Fibroblast of lung (primary cell): ENCODE measurements around the gene MFAP2. TPM values are rescaled to one million over a fixed set of nuclear protein-coding genes. Genes with fewer than 3 reads are reported as not detected.

Experiments used
- DNase-seq, 2 donors: peaks; one replicate each; pipeline versions ENCODE4 v3.0.0 to v3.0.0-alpha.2; 2010; ENCODE audit warnings: low read depth in 2 of 2
- H2AFZ ChIP-seq: 2 replicates; pipeline ENCODE4 v1.5.1; 2012; ENCODE audit warnings: low read length, control low read depth, inconsistent platforms
- H3K27ac ChIP-seq: 2 replicates; pipeline ENCODE4 v1.5.1; 2011; ENCODE audit warnings: low read length, control low read depth; ENCODE audit not compliant: insufficient read depth
- H3K27me3 ChIP-seq: 2 replicates; pipeline ENCODE4 v1.5.1; 2011; ENCODE audit warnings: mild to moderate bottlenecking, low read length; ENCODE audit not compliant: control insufficient read depth, insufficient read depth
- H3K36me3 ChIP-seq: 2 replicates; pipeline ENCODE4 v1.5.1; 2011; ENCODE audit warnings: low read length; ENCODE audit not compliant: control insufficient read depth, insufficient read depth
- H3K4me1 ChIP-seq: 2 replicates; pipeline ENCODE4 v1.5.1; 2011; ENCODE audit warnings: low read length; ENCODE audit not compliant: control insufficient read depth, insufficient read depth; ENCODE audit errors: extremely low read depth
- H3K4me2 ChIP-seq: 2 replicates; pipeline ENCODE4 v1.5.1; 2011; ENCODE audit warnings: low read length, control low read depth; ENCODE audit not compliant: insufficient read depth; ENCODE audit errors: extremely low read depth
- H3K4me3 ChIP-seq, 4 experiments: fragments of 200-600 bp in 1 of 4; sonication (generic) in 1 of 4; replicated peaks in 1 of 4; 2 replicates each; pipeline ENCODE4 v1.5.1; 2011 to 2016; ENCODE audit warnings: low read length in 4 of 4, low read depth in 3 of 4, mild to moderate bottlenecking in 3 of 4, control low read depth in 2 of 4, inconsistent platforms in 1 of 4, mixed read lengths in 1 of 4; ENCODE audit not compliant: insufficient read depth in 1 of 4; ENCODE audit errors: control extremely low read depth in 1 of 4
- H3K79me2 ChIP-seq: 2 replicates; pipeline ENCODE4 v1.5.1; 2012; ENCODE audit warnings: mild to moderate bottlenecking, low read length, inconsistent platforms; ENCODE audit not compliant: control insufficient read depth, insufficient read depth
- H3K9ac ChIP-seq: 2 replicates; pipeline ENCODE4 v1.5.1; 2011; ENCODE audit warnings: mild to moderate bottlenecking, low read length, control low read depth; ENCODE audit not compliant: insufficient read depth
- H3K9me3 ChIP-seq: 2 replicates; pipeline ENCODE4 v1.5.1; 2012; ENCODE audit warnings: low read depth, low read length; ENCODE audit not compliant: control insufficient read depth, insufficient read depth
- H4K20me1 ChIP-seq: 2 replicates; pipeline ENCODE4 v1.5.1; 2011; ENCODE audit warnings: low read length; ENCODE audit not compliant: control insufficient read depth, insufficient read depth; ENCODE audit errors: extremely low read depth
- CTCF ChIP-seq, 2 donors: IDR thresholded peaks in 1 of 2; conservative IDR thresholded peaks in 1 of 2; 1 replicate in 1 of 2; 2 replicates in 1 of 2; pipeline ENCODE4 v1.5.1; 2011 to 2012; ENCODE audit warnings: low read length in 2 of 2, control low read depth in 1 of 2, inconsistent platforms in 1 of 2, low read depth in 1 of 2, mild to moderate bottlenecking in 1 of 2
- EZH2 ChIP-seq: IDR thresholded peaks from 2 replicates; pipeline ENCODE4 v1.5.1; 2012; ENCODE audit warnings: low read length, control low read depth, mild to moderate bottlenecking; ENCODE audit errors: missing control alignments
- polyA plus RNA-seq, 2 donors: library from polyadenylated mRNA; depleted of rRNA in 1 of 2; stranded (reverse) in 1 of 2; unstranded in 1 of 2; fragments of >200 nt; gene quantifications; 2 replicates each; pipeline ENCODE4 v1.2.1, GENCODE V29; 2011 to 2012; ENCODE audit warnings: missing spikeins in 1 of 2
- total RNA-seq: library from RNA; depleted of rRNA; stranded (reverse); fragments of >200 nt; gene quantifications from 2 replicates; pipeline ENCODE4 v1.2.1, GENCODE V29; 2014

Gene MFAP2
- total and polyA plus RNA-seq, 2 donors (not counting 1 experiment from before 2014, with no cell fraction given), result 14.1 to 16.2 TPM

- Histone ChIP-seq H3K9me3 (no peaks in the 10 kb centered on the region), H3K36me3 (peaks cover 7% of the 10 kb centered on the region), H3K79me2 (no peaks in the 10 kb centered on the region), H3K4me1 (no peaks in the 10 kb centered on the region), H2AFZ (no peak overlapping the region), H3K4me3 (no peak overlapping the region), H3K27ac (no peak overlapping the region), H3K4me2 (no peak overlapping the region), H3K27me3 (no peaks in the 10 kb centered on the region), H4K20me1 (no peaks in the 10 kb centered on the region), H3K9ac (no peak overlapping the region)
- TF ChIP-seq CTCF (conservative IDR thresholded peaks at IDR 0.05 in 1 of 2, IDR thresholded peaks at IDR 0.05 in 1 of 2; ENCODE audit: low read depth in 1 of 2, low read length in 2 of 2) (no peak), EZH2 (no peak)
- DNase-seq, result no peak
These were observed 11.7 kb upstream of the MFAP2 start for GRCh38 chr1:16992102-16992501.

DNA sequence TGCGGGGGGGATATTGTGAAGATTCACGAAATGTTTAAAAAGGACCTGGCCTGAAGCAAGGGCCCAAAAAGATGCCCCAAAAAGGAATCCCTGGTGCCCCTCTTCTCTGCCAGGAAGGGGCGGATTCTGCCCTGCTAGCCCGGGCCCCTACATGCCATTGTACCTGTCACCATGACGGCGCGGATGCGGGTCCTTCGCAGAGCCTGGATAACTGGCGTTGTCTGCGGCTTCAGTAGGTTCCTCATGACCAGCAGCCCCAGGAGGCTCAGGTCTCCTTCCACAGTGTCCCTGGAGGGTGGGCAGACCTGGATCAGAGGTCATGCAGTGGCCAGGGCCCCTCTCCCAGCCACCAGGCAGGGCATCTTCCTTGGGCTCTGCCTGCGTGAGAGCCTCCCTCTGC, 11.2 kb upstream of the MFAP2 start:
- Histone ChIP-seq H4K20me1 (no peaks in the 10 kb centered on the region), H3K9me3 (no peaks in the 10 kb centered on the region), H3K36me3 (peaks cover 6% of the 10 kb centered on the region), H3K4me1 (no peaks in the 10 kb centered on the region), H3K9ac (no peak overlapping the region), H3K27me3 (no peaks in the 10 kb centered on the region), H3K4me2 (no peak overlapping the region), H2AFZ (no peak overlapping the region), H3K27ac (no peak overlapping the region), H3K79me2 (no peaks in the 10 kb centered on the region), H3K4me3 (no peak overlapping the region)
- TF ChIP-seq CTCF (conservative IDR thresholded peaks at IDR 0.05 in 1 of 2, IDR thresholded peaks at IDR 0.05 in 1 of 2; ENCODE audit: low read depth in 1 of 2, low read length in 2 of 2) (no peak), EZH2 (no peak)
- DNase-seq, result no peak

DNA sequence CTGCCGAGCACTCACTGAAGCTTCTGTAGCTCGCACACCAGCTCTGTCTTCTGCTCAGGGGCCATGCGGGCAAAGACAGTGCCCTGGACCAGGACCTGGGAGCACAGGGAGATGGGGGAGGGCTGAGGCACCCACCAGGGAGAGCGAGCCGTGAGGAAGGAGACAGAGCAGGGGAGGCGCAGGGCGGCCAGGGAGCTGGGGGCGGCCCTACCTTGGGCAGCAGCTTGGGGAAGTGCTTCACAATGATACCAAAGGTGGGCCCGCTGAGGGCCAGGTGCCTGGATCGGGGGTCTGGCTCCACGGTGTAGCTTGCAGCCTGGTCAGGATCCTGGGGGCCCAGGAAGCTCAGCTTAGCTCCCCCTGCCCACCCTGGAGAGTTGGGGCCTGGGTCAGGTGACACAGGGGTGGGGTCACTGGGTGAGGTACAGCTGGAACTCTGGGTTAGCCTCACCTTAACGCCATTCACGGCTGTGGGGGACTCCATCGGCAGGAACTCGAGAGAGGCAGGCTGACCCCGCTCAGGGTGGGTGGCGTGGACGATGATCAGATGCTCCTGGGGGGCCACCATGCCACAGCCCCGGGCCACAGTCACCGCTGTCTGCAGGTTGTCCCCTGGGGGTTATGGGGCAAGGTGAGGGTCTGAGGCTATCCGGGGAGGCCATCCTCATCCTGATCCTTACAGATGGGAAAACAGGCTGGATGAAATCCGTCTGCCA, 9.4 kb upstream of the MFAP2 start:
- no peak overlapping the region for H3K27ac ChIP-seq
- no peak for DNase-seq

More for the DNA sequence above, 9.4 kb upstream of the MFAP2 start:
- H3K9ac ChIP-seq, result no peak overlapping the region
- no peak for TF ChIP-seq EZH2
- no peak for TF ChIP-seq CTCF (conservative IDR thresholded peaks at IDR 0.05 in 1 of 2, IDR thresholded peaks at IDR 0.05 in 1 of 2; ENCODE audit: low read depth in 1 of 2, low read length in 2 of 2)
- H3K27me3 ChIP-seq, result no peaks in the 10 kb centered on the region
- no peak overlapping the region for H3K4me2 ChIP-seq
- H3K79me2 ChIP-seq, result no peaks in the 10 kb centered on the region
- peaks cover 6% of the 10 kb centered on the region for H3K36me3 ChIP-seq
- no peak overlapping the region for H3K4me3 ChIP-seq
- no peaks in the 10 kb centered on the region for H3K9me3 ChIP-seq
- no peak overlapping the region for H2AFZ ChIP-seq
- no peaks in the 10 kb centered on the region for H3K4me1 ChIP-seq
- H4K20me1 ChIP-seq, result no peaks in the 10 kb centered on the region
